IMR-90 (cell line): ENCODE results near the gene ETF1. TPM values are rescaled to one million over a fixed set of nuclear protein-coding genes. Genes with fewer than 3 reads are reported as not detected.
A peak's percentile ranks its signal among the peaks of the same experiment; 100 is the strongest.

ENCODE experiments used
- ATAC-seq: fragments of 200-7000 bp; cut with Tn5 transposase; 2 replicates; pipeline ENCODE4 v1.9.1; 2020; ENCODE audit warnings: low read depth, mild to moderate bottlenecking, moderate library complexity
- BruUV-seq: library from RNA; stranded (reverse); fragments of 400-500 nt; replicated peaks from 2 replicates; lab custom pipeline; 2021; lab: Mats Ljungman, UMichigan
- CTCF ChIA-PET: fragments of 300-600 bp; formaldehyde crosslinking; extraction: SDS; loops from one replicate; lab custom pipeline; 2021; ENCODE audit warnings: antibody characterized with exemption; lab: Yijun Ruan, JAX
- POLR2A ChIA-PET: fragments of 300-600 bp; sonication (Branson Sonifier 250); formaldehyde crosslinking; loops from one replicate; lab custom pipeline; 2022; ENCODE audit warnings: antibody characterized with exemption; ENCODE audit not compliant: unreplicated experiment; lab: Charles Lee
- DNase-seq: peaks from one replicate; pipeline ENCODE4 v3.0.0; 2013
- H2AFZ ChIP-seq: replicated peaks from 2 replicates; pipeline ENCODE3; 2013; ENCODE audit warnings: low read length, mild to moderate bottlenecking; ENCODE audit not compliant: poor library complexity
- H2AK5ac ChIP-seq: 2 replicates; pipeline ENCODE4 v1.6.1; 2013; ENCODE audit warnings: low read depth, low read length, inconsistent platforms
- H2AK9ac ChIP-seq: replicated peaks from 2 replicates; pipeline ENCODE3; 2013; ENCODE audit warnings: mild to moderate bottlenecking, low read depth, low read length, moderate library complexity; ENCODE audit not compliant: poor library complexity
- H2BK120ac ChIP-seq: 2 replicates; pipeline ENCODE4 v1.6.1; 2013; ENCODE audit warnings: low read depth, low read length, inconsistent platforms
- H2BK15ac ChIP-seq: 3 replicates; pipeline ENCODE4 v1.6.1; 2013; ENCODE audit warnings: low read depth, low read length, inconsistent platforms
- H2BK20ac ChIP-seq: 2 replicates; pipeline ENCODE4 v1.6.1; 2013; ENCODE audit warnings: low read depth, mild to moderate bottlenecking, inconsistent platforms, low read length, moderate library complexity
- H2BK5ac ChIP-seq: 2 replicates; pipeline ENCODE4 v1.6.1; 2013; ENCODE audit warnings: mild to moderate bottlenecking, low read depth, low read length, inconsistent platforms; ENCODE audit not compliant: poor library complexity, severe bottlenecking
- H3K14ac ChIP-seq: replicated peaks from 2 replicates; pipeline ENCODE4 v1.6.1; 2013; ENCODE audit warnings: low read depth, low read length, inconsistent platforms
- H3K18ac ChIP-seq: 2 replicates; pipeline ENCODE4 v1.6.1; 2013; ENCODE audit warnings: low read depth, low read length, control low read depth
- H3K23ac ChIP-seq: 2 replicates; pipeline ENCODE4 v1.6.1; 2013; ENCODE audit warnings: low read depth, low read length, inconsistent platforms
- H3K27ac ChIP-seq: 2 replicates; pipeline ENCODE4 v1.5.1; 2013; ENCODE audit warnings: mild to moderate bottlenecking, control low read depth, low read length; ENCODE audit not compliant: insufficient read depth
- H3K27me3 ChIP-seq: 2 replicates; pipeline ENCODE4 v1.6.1; 2013; ENCODE audit warnings: low read length; ENCODE audit not compliant: control insufficient read depth, insufficient read depth
- H3K36me3 ChIP-seq: 2 replicates; pipeline ENCODE4 v1.6.1; 2013; ENCODE audit warnings: low read length, mixed read lengths; ENCODE audit not compliant: control insufficient read depth, insufficient read depth
- H3K4ac ChIP-seq: 2 replicates; pipeline ENCODE4 v1.6.1; 2013; ENCODE audit warnings: low read depth, low read length, inconsistent platforms
- H3K4me1 ChIP-seq: 2 replicates; pipeline ENCODE4 v1.6.1; 2013; ENCODE audit warnings: low read length, mixed read lengths; ENCODE audit not compliant: control insufficient read depth, insufficient read depth
- H3K4me2 ChIP-seq: 2 replicates; pipeline ENCODE4 v1.6.1; 2013; ENCODE audit warnings: low read depth, mild to moderate bottlenecking, control low read depth, low read length, moderate library complexity
- H3K4me3 ChIP-seq: 2 replicates; pipeline ENCODE4 v1.5.1; 2013; ENCODE audit warnings: low read depth, mild to moderate bottlenecking, control low read depth, low read length, moderate library complexity; ENCODE audit not compliant: insufficient read depth
- H3K56ac ChIP-seq: 2 replicates; pipeline ENCODE4 v1.6.1; 2013; ENCODE audit warnings: low read length, inconsistent platforms; ENCODE audit not compliant: insufficient read depth; ENCODE audit errors: extremely low read depth
- H3K79me1 ChIP-seq, 2 experiments: 2 replicates each; pipeline ENCODE4 v1.6.1; 2013; ENCODE audit warnings: low read length in 2 of 2, inconsistent platforms in 1 of 2, low read depth in 1 of 2
- H3K9ac ChIP-seq: 2 replicates; pipeline ENCODE4 v1.6.1; 2013; ENCODE audit warnings: low read depth, low read length, control low read depth
- H3K9me1 ChIP-seq: 2 replicates; pipeline ENCODE4 v1.6.1; 2013; ENCODE audit warnings: low read length, inconsistent platforms; ENCODE audit not compliant: insufficient read depth
- H3K9me3 ChIP-seq: 2 replicates; pipeline ENCODE4 v1.6.1; 2013; ENCODE audit warnings: low read length; ENCODE audit not compliant: control insufficient read depth, insufficient read depth
- H4K20me1 ChIP-seq: 2 replicates; pipeline ENCODE4 v1.6.1; 2013; ENCODE audit warnings: low read length, inconsistent platforms; ENCODE audit not compliant: insufficient read depth
- H4K5ac ChIP-seq: 2 replicates; pipeline ENCODE4 v1.6.1; 2013; ENCODE audit warnings: mild to moderate bottlenecking, low read depth, low read length, control low read depth
- H4K8ac ChIP-seq, 2 experiments: 2 replicates each; pipeline ENCODE4 v1.6.1; 2013; ENCODE audit warnings: low read depth in 2 of 2, low read length in 2 of 2, control low read depth in 1 of 2, inconsistent platforms in 1 of 2
- H4K91ac ChIP-seq: 2 replicates; pipeline ENCODE4 v1.6.1; 2013; ENCODE audit warnings: low read depth, low read length, inconsistent platforms; ENCODE audit not compliant: insufficient read depth
- CEBPB ChIP-seq: IDR thresholded peaks from 2 replicates; pipeline ENCODE4 v1.6.1; 2012; ENCODE audit warnings: low read depth, low read length, improper control_type of control experiment
- CHD1 ChIP-seq: IDR thresholded peaks from 2 replicates; pipeline ENCODE4 v1.6.1; 2012; ENCODE audit warnings: low read depth, low read length, improper control_type of control experiment
- ELK1 ChIP-seq: fragments of 150-350 bp; IDR thresholded peaks from 2 replicates; pipeline ENCODE4 v1.6.1; 2016; ENCODE audit warnings: low read depth, mild to moderate bottlenecking, low read length, moderate library complexity, borderline replicate concordance
- FOS ChIP-seq: fragments of 150-350 bp; IDR thresholded peaks from 2 replicates; pipeline ENCODE4 v1.6.1; 2016; ENCODE audit warnings: low read depth, low read length
- MXI1 ChIP-seq: IDR thresholded peaks from 2 replicates; pipeline ENCODE4 v1.6.1; 2012; ENCODE audit warnings: low read depth, mild to moderate bottlenecking, low read length, moderate library complexity, borderline replicate concordance
- NFE2L2 ChIP-seq: fragments of 150-350 bp; IDR thresholded peaks from 2 replicates; pipeline ENCODE4 v1.6.1; 2016; ENCODE audit warnings: low read depth, mild to moderate bottlenecking, low read length
- WGBS, 2 experiments: methylation state at CpG; one replicate each; pipeline versions ENCODE4 v1.1.5 to v1.1.7; 2013; ENCODE audit warnings: missing lambda C conversion rate in 2 of 2; ENCODE audit not compliant: insufficient read length in 1 of 2; ENCODE audit errors: extremely low coverage in 2 of 2; 5-methylcytosine and 5-hydroxymethylcytosine counted together
- dilution Hi-C: fragments of 300-500 bp; cut with HindIII; formaldehyde crosslinking; loops from one replicate; pipeline ENCODE4 v1.14.3; 2018; ENCODE audit warnings: low sequenced_read_pairs; ENCODE audit not compliant: unreplicated experiment
- in situ Hi-C: fragments of 300-500 bp; cut with MboI; formaldehyde crosslinking; loops from 3 replicates; pipeline ENCODE4 v1.14.3; 2019; ENCODE audit warnings: low sequenced_read_pairs, inconsistent platforms, mixed read lengths
- intact Hi-C: fragments of 100-400 bp; cut with micrococcal nuclease; formaldehyde crosslinking; loops from 2 replicates; pipeline ENCODE4 v1.10.0; 2022
- polyA plus RNA-seq, 3 experiments: library from polyadenylated mRNA; depleted of rRNA; stranded (reverse); fragments of >200 nt; gene quantifications; 2 replicates each; pipeline ENCODE4 v1.2.3, GENCODE V29; 2012; ENCODE audit warnings: low replicate concordance in 1 of 3
- total RNA-seq: library from RNA; depleted of rRNA; stranded (reverse); fragments of >200 nt; gene quantifications from 2 replicates; pipeline ENCODE4 v1.2.3, GENCODE V29; 2012

The ETF1 gene
- total and polyA plus RNA-seq, 2 of the 4 experiments (the other 2 are of a cell fraction), result 53.2 to 126 TPM

- H3K36me3 ChIP-seq, result no peaks in the 10 kb centered on the region
- no peaks in the 10 kb centered on the region for H3K27me3 ChIP-seq
- peak overlapping the region; percentile 84 for H3K27ac ChIP-seq
- H2AFZ ChIP-seq, result peak overlapping the region; percentile 98
- H3K9ac ChIP-seq, result peak overlapping the region; percentile 91
- H4K8ac ChIP-seq, result peak overlapping the region; percentile 41 to 79; a peak in 2 of 4 replicates
- no peak overlapping the region for H2BK20ac ChIP-seq
- H3K56ac ChIP-seq, result peak overlapping the region; percentile 75
- dilution Hi-C loops, result no loop called here
- H3K9me3 ChIP-seq, result no peaks in the 10 kb centered on the region
- ChIA-PET POLR2A (interaction anchor here (2.3 kb wide), 1 partner anchor 77 kb away, joined by 7 read pairs; the partner anchor contains the start of gene EGR1), CTCF (interaction anchor here (1.0 to 1.3 kb wide), 2 partner anchors 9 to 38 kb away, joined by 3 read pairs; no protein-coding TSS in a partner anchor)
- WGBS, 2 experiments, result 0% methylated on average over 25 of the region's 47 CpGs; no CpG with 5 or more reads in 1 of the 2 experiments
- H3K4me1 ChIP-seq, result peaks cover 6% of the 10 kb centered on the region
- H4K5ac ChIP-seq, result no peak overlapping the region; the same call in 1 of the 2 replicates
- peak overlapping the region; percentile 48 for H2AK5ac ChIP-seq
- ATAC-seq (no peak; the same call in 1 of the 2 replicates), DNase-seq (peak; percentile 11)
- H2BK120ac ChIP-seq, result peak overlapping the region; percentile 62
- no TSS peak for BruUV-seq
- H3K23ac ChIP-seq, result peak overlapping the region; percentile 88
- peak overlapping the region; percentile 76 for H3K4me3 ChIP-seq
- in situ Hi-C loops, result no loop called here
- peaks cover 9 to 45% of the 10 kb centered on the region in 2 experiments; a peak in 3 of 4 replicates for H3K79me1 ChIP-seq
- intact Hi-C loops, result no loop called here
- peak overlapping the region; percentile 98 for H3K4me2 ChIP-seq
- H4K20me1 ChIP-seq, result peaks cover 40% of the 10 kb centered on the region; the same call in 1 of the 2 replicates
- no peak for TF ChIP-seq FOS
- no peak; the same call in 1 of the 2 replicates for TF ChIP-seq CHD1
- TF ChIP-seq ELK1, result no peak
- 0 out of 2 replicates have a peak, but pooled peaks have one; percentile 44 for TF ChIP-seq MXI1
- no peak for TF ChIP-seq NFE2L2
- TF ChIP-seq CEBPB, result no peak
- peak overlapping the region; percentile 95 for H2AK9ac ChIP-seq
- H4K91ac ChIP-seq, result peak overlapping the region; percentile 81
- H2BK15ac ChIP-seq, result no peak overlapping the region
- H3K4ac ChIP-seq, result peak overlapping the region; percentile 90
- H2BK5ac ChIP-seq, result peak overlapping the region; percentile 77
- peak overlapping the region; percentile 82 for H3K14ac ChIP-seq
- no peak overlapping the region for H3K18ac ChIP-seq
- H3K9me1 ChIP-seq, result peaks cover 10% of the 10 kb centered on the region; the same call in 1 of the 2 replicates
These were observed 668 bp downstream of the ETF1 start for GRCh38 chr5:138542180-138542955.
